ENCODE data around the gene CAP2.

Gene CAP2

DNA sequence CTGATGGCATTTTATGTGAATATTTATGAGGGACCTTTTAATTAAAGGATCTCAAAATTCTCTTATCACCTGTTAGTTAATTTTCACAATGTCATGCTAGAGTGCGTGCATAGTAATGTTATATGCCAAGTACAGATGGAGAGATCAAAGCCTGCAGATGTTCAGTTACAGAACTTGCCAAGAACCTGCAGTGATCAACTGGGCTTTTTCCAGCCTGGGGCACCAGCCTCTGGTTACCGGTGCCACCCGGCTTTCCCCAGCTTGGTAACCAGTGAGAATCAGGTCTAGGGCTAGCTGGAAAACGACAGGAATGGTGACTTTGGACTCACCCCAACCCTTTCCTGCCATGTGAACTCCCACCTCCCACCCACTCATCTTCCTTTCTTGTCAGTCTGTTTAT lies 91.8 kb downstream of the CAP2 start:
- H3K27me3 ChIP-seq (ENCODE audit: insufficient read depth, poor library complexity, severe bottlenecking): no peaks in the 10 kb centered on the region
- TF ChIP-seq SPI1 (IDR thresholded peaks at IDR 0.05; ENCODE audit: borderline replicate concordance, low read depth) (no peak), GABPA (IDR thresholded peaks at IDR 0.05; ENCODE audit: low read depth) (no peak), POLR2AphosphoS5 (IDR thresholded peaks at IDR 0.05; ENCODE audit: low read depth) (no peak)
- TF ChIP-seq, protein P1, sequence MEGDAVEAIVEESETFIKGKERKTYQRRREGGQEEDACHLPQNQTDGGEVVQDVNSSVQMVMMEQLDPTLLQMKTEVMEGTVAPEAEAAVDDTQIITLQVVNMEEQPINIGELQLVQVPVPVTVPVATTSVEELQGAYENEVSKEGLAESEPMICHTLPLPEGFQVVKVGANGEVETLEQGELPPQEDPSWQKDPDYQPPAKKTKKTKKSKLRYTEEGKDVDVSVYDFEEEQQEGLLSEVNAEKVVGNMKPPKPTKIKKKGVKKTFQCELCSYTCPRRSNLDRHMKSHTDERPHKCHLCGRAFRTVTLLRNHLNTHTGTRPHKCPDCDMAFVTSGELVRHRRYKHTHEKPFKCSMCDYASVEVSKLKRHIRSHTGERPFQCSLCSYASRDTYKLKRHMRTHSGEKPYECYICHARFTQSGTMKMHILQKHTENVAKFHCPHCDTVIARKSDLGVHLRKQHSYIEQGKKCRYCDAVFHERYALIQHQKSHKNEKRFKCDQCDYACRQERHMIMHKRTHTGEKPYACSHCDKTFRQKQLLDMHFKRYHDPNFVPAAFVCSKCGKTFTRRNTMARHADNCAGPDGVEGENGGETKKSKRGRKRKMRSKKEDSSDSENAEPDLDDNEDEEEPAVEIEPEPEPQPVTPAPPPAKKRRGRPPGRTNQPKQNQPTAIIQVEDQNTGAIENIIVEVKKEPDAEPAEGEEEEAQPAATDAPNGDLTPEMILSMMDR (IDR thresholded peaks at IDR 0.05; ENCODE audit: insufficient read depth, low read length): no peak
- TF ChIP-seq, protein P2, sequence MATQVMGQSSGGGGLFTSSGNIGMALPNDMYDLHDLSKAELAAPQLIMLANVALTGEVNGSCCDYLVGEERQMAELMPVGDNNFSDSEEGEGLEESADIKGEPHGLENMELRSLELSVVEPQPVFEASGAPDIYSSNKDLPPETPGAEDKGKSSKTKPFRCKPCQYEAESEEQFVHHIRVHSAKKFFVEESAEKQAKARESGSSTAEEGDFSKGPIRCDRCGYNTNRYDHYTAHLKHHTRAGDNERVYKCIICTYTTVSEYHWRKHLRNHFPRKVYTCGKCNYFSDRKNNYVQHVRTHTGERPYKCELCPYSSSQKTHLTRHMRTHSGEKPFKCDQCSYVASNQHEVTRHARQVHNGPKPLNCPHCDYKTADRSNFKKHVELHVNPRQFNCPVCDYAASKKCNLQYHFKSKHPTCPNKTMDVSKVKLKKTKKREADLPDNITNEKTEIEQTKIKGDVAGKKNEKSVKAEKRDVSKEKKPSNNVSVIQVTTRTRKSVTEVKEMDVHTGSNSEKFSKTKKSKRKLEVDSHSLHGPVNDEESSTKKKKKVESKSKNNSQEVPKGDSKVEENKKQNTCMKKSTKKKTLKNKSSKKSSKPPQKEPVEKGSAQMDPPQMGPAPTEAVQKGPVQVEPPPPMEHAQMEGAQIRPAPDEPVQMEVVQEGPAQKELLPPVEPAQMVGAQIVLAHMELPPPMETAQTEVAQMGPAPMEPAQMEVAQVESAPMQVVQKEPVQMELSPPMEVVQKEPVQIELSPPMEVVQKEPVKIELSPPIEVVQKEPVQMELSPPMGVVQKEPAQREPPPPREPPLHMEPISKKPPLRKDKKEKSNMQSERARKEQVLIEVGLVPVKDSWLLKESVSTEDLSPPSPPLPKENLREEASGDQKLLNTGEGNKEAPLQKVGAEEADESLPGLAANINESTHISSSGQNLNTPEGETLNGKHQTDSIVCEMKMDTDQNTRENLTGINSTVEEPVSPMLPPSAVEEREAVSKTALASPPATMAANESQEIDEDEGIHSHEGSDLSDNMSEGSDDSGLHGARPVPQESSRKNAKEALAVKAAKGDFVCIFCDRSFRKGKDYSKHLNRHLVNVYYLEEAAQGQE (IDR thresholded peaks at IDR 0.05; ENCODE audit: insufficient replicate concordance, low read depth): no peak
- DNase-seq (ENCODE audit: low read depth in 1 of 2, low spot score in 1 of 2): no peak
- H3K4me3 ChIP-seq (replicated peaks; ENCODE audit: insufficient read depth, low read length): no peak overlapping the region
- no peak overlapping the region for H3K27ac ChIP-seq (replicated peaks)

GRCh38 chr6:17485946-17486345 lies 92.6 kb downstream of the CAP2 start:
- TF ChIP-seq GABPA (IDR thresholded peaks at IDR 0.05; ENCODE audit: low read depth): no peak
- TF ChIP-seq, protein P1 (IDR thresholded peaks at IDR 0.05; ENCODE audit: insufficient read depth, low read length): no peak
- TF ChIP-seq, protein P2 (IDR thresholded peaks at IDR 0.05; ENCODE audit: insufficient replicate concordance, low read depth): no peak
- Histone ChIP-seq H3K4me3 (replicated peaks; ENCODE audit: insufficient read depth, low read length) (no peak overlapping the region), H3K27ac (replicated peaks) (no peak overlapping the region), H3K27me3 (ENCODE audit: insufficient read depth, poor library complexity, severe bottlenecking) (no peaks in the 10 kb centered on the region)
- DNase-seq (ENCODE audit: low read depth in 1 of 2, low spot score in 1 of 2): no peak

GRCh38 chr6:17486680-17487079 lies 93.3 kb downstream of the CAP2 start:
- Histone ChIP-seq H3K27ac (replicated peaks) (no peak overlapping the region), H3K27me3 (ENCODE audit: insufficient read depth, poor library complexity, severe bottlenecking) (no peaks in the 10 kb centered on the region), H3K4me3 (replicated peaks; ENCODE audit: insufficient read depth, low read length) (no peak overlapping the region)
- no peak for DNase-seq (ENCODE audit: low read depth in 1 of 2, low spot score in 1 of 2)
- no peak for TF ChIP-seq POLR2AphosphoS5 (IDR thresholded peaks at IDR 0.05; ENCODE audit: low read depth)
- TF ChIP-seq SPI1 (IDR thresholded peaks at IDR 0.05; ENCODE audit: borderline replicate concordance, low read depth): no peak
- TF ChIP-seq, protein P2 (IDR thresholded peaks at IDR 0.05; ENCODE audit: insufficient replicate concordance, low read depth): no peak

DNA sequence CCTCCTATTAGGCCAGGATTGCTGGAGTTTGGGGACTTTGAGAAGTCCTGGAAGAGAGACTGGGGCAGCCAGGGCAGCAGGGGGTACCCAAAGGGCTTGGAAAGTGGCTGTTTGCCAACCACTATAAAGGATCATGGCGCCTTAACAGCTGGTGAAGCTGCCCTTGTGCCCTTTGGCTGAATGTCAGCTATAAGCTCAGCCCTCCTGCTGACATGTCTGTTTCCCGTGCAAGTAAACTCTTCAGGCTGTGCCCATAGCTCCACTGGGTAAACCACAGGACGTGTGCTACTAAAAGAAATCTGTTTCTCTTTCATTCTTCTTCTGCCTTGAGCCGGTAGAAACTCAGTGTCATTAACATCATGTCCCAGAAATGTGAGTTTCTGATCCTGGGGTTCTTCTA lies 97.3 kb downstream of the CAP2 start:
- no peak for DNase-seq (ENCODE audit: low read depth in 1 of 2, low spot score in 1 of 2)
- Histone ChIP-seq H3K4me3 (replicated peaks; ENCODE audit: insufficient read depth, low read length) (no peak overlapping the region), H3K27ac (replicated peaks) (no peak overlapping the region), H3K27me3 (ENCODE audit: insufficient read depth, poor library complexity, severe bottlenecking) (no peaks in the 10 kb centered on the region)
- TF ChIP-seq SPI1 (IDR thresholded peaks at IDR 0.05; ENCODE audit: borderline replicate concordance, low read depth) (no peak), GABPA (IDR thresholded peaks at IDR 0.05; ENCODE audit: low read depth) (no peak), POLR2AphosphoS5 (IDR thresholded peaks at IDR 0.05; ENCODE audit: low read depth) (no peak)
- TF ChIP-seq, protein P1 (IDR thresholded peaks at IDR 0.05; ENCODE audit: insufficient read depth, low read length): no peak
- TF ChIP-seq, protein P2 (IDR thresholded peaks at IDR 0.05; ENCODE audit: insufficient replicate concordance, low read depth): no peak

Data from HL-60 (cell line).